ENCODE results near the gene GNG5.

DNA sequence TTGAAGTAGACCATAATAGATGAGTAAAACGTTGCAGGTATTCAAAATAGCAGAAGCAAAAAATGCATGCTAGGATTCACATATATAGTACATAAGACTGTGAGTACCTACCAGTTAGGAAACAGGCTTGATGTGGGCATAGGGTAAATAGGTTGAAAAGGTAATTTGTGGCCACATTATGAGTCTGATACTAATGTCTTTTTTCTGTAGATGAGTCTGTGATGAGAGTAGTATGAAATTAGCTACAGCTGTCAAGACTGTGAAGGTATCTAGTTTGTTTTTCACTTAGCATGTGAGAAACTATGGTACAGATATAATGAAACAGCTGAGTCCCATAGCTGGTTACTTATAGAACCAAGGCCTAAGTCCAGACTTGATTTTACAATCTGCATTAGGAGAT is 12.6 kb downstream of the GNG5 start:
- TF ChIP-seq, protein P1, sequence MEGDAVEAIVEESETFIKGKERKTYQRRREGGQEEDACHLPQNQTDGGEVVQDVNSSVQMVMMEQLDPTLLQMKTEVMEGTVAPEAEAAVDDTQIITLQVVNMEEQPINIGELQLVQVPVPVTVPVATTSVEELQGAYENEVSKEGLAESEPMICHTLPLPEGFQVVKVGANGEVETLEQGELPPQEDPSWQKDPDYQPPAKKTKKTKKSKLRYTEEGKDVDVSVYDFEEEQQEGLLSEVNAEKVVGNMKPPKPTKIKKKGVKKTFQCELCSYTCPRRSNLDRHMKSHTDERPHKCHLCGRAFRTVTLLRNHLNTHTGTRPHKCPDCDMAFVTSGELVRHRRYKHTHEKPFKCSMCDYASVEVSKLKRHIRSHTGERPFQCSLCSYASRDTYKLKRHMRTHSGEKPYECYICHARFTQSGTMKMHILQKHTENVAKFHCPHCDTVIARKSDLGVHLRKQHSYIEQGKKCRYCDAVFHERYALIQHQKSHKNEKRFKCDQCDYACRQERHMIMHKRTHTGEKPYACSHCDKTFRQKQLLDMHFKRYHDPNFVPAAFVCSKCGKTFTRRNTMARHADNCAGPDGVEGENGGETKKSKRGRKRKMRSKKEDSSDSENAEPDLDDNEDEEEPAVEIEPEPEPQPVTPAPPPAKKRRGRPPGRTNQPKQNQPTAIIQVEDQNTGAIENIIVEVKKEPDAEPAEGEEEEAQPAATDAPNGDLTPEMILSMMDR (conservative IDR thresholded peaks at IDR 0.05; ENCODE audit: low read length): no peak
- TF ChIP-seq EZH2phosphoT487 (IDR thresholded peaks at IDR 0.05; ENCODE audit: borderline replicate concordance): no peak
